Dedifferentiated amniotic fluid mesenchymal stem cell (primary cell): ENCODE results near the gene PPA2.

Source experiments
- DNase-seq: peaks from one replicate; pipeline ENCODE4 v3.0.0-alpha.2; 2016; ENCODE audit errors: extremely low spot score

The PPA2 gene

DNA sequence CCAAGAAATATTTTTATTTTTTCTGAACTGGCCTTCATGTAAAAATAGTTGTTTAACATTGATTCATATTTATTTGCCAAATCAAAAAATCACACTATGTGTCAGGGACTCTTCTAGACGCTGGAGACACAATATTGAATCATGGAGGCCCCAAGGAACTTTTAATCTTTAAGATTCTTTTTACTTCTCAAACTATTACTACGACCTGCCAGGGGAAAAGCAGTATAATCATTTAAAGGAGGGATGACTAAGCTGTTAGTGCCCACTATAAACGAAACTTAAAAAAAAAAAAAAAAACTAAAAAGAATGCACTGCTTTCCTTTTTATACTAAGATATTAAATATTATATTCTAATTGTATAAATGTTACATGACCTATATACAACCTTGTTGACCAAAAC is 84.7 kb downstream of the PPA2 start:
- no peak for DNase-seq

DNA sequence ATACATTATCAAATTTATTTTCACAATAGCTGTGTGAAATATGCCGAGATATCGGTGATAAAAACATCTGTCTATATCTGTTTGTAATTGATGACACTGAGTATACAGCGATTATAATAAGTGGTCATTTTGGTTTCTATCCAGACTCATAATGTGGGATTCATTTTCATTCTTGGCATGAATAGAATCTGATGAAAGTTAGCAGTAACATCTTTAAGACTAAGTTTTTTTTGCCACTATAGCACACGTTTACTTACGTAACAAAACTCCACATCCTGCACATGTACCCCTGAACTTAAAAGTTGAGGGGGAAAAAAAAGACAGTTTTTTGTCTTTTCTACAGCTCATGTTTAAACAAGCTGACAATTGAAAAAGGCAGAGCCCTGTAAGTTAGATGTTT is 86.4 kb downstream of the PPA2 start:
- peak; percentile 61 for DNase-seq

DNA sequence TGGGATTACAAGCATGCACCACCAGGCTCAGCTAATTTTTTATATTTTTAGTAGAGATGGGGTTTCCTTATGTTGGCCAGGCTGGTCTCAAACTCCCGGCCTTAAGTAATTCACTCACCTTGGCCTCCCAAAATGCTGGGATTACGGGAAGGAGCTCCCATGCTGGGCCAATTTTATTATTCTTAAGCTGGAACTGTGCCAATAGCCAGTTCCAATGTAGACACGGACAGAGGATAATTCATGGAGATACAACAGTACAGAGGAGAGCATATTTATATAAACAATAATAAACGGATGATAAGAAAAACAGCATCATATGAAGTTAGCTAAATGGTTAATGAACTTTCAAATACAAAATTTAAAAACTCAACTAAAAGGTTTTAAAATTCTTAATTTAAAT is 87.8 kb downstream of the PPA2 start:
- no peak for DNase-seq

DNA sequence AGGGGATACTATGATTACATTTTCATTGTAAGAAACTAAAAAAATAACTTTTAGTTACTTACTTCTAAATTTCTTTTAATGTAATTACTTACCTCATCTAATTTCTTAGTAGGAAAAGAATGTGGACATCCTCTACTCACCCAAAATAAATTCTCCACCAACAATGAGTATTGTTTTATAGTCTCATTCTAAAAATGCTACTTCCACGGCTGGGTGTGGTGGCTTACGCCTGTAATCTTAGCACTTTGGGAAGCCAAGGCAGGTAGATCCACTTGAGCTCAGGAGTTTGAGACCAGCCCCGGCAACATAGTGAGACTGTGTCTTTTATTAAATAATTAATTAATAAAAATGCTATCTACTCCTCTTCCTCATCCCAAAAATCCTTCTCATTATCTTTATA is 99.8 kb downstream of the PPA2 start:
- no peak for DNase-seq

DNA sequence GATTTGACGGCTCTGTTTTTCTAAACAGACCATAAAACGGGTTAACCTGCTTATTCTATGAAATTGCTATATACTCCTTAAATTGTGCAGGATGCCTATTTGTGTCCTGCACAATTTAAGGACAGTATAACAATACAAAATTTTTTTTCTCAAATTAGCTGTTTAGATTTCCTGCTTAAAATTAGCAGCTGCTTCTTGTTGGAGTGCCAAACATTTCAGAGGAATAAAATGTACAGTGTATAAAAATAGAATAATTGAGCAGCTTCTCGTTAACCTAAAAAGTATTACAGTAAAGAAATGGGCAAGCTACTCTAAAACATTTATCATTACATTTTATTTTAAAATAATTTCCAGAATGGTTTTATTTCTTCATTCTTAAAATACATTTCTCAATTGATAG is 100.5 kb downstream of the PPA2 start:
- DNase-seq, result no peak

DNA sequence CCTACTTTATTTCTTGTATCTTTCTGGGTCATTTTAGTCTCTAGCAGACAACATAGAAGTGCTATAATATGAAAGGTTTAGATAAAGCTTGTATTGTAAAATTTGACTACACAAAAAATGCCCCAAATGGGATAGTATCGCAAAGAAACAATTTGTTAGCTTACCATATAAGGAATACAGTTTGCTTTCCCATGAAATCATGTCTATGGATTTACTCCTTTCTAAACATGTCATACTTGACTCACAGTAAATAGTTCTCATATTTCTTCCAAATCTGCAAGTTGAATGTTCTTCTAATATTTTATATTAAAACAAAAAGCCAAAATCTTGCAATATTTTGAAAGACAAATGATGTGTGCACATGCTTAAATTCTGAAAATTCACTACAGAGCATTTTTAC is 103.9 kb downstream of the PPA2 start:
- peak; percentile 44 for DNase-seq

DNA sequence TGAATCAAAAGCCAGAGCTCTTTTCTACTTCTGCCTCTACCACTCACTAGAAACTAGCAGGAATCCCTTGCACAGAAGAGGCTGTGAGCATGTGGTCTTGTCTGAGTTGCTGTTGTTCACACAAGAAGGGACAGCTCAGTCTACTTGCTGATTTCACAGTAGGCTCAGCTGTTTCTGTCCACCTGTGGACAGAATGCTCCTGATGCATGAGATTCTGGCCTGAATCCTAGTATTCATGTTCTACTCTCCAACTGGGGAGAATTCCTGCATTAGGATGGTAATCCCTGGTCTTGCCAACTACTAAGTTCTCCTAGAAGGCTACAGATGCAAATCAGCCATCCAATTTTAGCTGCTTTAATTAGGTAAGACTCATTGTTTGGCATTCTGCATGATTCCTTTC is 112.8 kb downstream of the PPA2 start:
- no peak for DNase-seq

DNA sequence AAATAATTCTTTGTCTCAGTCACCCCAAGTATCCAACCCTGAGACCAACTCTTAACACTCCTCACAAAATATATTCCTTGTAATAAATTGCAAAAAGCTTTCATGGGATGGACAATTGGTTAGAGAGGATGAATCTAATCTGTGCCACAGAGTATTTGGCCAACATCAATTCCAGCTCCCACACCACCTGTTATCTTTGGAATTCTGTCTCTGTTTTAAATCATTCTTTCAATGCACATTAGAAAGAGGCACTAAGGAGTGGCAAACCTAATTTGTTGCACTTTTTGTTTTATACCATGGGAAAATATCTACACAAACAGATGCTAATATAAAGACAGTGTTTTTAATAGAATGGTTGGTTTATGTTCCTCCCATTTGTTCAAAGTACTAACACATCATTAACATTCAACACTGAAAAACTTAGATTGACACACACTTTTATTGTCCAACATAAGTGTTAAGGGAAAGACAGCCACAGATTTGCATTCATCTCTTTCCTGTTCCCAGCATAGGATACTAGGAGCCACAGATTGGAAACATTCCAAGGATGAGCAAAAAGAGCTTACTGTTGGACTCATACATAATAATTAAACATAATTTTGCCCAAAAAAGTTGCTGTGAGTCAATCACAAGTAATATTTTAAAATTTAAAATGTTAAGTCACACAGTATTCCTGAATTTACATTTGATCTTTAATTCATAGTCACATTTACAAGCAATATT is 116.4 kb downstream of the PPA2 start:
- DNase-seq, result no peak

DNA sequence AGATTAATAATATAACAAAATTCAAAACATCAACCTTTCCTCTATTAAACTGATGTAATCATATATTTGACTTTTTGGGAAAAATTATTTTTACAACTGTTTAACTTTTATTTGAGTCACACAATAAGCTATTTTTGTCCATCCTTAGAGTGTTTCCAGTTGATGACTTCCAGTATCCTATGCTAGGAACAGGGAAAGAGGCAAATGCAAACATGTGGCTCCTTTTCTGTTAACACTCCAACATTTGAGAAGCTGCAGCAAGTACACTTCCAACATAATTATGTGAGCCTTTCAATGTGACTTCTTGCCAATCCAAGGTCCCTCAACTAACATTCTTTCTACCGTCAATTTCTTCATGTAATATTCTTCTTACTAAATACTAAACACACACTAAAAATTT is 117.7 kb downstream of the PPA2 start:
- DNase-seq, result no peak

DNA sequence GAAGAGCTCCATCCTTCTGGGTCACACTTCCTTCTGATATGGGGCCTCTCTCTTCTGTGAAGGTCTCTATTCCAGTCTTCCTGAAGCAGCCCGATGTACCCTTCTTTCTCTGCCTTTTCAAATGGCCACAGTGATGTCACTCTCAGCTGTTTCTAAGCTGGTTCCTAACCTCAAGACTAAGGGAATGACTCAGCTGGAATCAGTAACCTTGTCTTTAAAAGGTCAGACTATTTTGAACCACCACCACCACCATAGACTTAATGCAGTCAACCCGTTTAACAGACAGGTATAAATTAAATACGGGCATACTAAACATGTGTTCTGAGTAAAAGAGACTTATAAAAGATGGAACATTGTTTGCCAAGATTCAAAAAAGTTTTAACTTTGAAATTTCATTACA is 121.0 kb downstream of the PPA2 start:
- no peak for DNase-seq

DNA sequence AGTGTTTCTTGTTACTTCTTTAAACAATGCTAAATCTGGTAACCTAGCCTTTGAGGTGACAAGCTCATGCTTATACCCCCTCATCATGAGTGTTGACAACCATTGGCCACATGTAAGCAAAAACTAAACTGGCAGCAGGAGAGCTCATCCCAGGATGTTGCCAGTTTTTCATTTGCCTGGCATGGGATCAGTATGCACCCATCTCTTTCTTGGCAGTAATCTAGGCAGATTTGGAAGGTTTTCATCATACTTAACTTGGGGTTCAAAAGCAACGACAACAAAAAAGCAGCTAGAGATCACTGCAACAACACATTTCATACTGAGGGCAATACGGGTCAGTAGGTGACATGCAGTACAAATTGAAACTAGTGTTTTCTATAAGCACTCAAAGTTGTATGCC is 122.0 kb downstream of the PPA2 start:
- no peak for DNase-seq

DNA sequence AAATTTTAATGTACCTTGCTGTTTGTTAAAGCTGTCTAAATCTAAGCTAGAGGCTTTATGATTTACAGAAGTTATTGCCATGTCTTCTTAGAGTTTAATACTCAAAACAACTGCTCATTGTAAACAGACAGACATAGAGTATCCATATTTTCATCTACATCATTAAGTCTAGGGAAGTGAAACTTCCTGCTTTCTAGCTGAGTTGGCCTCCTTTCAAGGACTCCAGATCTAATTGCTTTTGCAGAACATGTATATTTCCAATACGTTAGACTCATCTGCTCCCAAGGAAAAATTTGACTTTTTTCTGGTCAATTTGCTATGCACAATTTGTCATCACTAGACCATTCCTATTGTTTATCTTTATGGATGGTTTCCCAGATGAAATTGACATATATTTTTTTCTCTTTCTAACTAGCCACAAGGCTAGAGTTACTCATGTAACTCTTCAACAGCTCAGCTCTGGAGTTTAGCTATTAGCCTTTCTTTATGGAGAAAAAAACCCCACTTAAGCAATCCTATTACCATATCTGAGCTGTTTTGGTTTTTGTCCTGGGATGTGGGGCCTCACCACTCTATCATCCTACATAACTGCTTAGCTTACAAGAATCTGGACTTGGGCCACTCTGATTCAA is 122.9 kb downstream of the PPA2 start:
- DNase-seq, result peak; percentile 54

DNA sequence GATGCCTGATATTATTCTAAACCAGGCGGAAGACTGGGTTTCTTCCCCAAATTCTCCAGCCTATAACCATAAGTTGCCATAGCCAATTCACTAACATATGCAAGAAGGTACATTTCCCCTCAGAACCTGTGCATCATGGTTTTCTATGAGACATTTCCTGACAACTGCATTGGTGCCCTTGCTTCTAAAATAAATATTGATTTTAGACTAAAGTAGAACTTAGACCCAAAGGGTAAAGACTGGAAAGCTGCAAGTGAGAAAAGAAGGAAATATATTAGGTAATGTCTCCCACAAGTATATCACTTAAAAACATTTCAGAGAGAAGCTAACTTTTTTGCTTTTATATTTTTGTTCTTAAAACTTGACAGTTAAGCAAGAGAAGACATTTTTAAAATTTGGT is 125.1 kb downstream of the PPA2 start:
- DNase-seq, result no peak

DNA sequence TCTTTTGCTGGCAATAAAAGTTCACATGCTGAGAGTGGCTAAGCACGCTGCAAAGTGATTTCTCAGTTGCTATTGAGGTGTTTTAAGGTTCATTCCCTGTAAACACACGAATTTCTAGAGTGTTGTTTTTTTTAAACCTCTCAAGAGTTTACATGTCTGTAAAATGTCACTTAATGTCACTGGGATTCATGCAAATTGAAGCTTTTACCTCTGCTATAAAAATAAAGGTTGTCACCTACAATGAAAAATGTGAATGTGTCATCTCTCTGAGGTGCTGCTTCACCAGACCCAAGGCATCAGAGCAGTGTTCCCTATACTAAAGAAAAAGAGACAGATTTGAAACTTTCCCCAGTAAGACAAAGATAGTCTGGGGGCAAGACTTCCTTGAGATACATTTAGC is 127.0 kb downstream of the PPA2 start:
- DNase-seq, result no peak

DNA sequence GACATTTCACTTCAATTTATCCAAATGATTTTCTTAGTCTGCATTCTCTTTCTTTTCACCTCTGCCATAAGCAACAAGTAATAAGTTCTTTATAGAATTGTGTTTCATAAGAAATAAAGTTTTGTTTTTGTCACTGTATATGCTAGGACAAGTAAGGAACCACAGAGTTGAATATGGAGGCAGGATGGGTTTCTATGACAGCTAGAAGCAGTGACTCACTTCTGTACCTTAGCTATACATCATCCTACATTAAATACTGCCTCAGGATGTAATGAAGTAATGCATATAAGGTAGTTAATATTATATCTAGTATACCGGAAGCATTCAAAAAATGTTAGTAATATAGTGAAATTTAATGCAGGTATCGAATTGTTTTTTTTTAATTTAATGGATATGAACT is 128.0 kb downstream of the PPA2 start:
- no peak for DNase-seq

DNA sequence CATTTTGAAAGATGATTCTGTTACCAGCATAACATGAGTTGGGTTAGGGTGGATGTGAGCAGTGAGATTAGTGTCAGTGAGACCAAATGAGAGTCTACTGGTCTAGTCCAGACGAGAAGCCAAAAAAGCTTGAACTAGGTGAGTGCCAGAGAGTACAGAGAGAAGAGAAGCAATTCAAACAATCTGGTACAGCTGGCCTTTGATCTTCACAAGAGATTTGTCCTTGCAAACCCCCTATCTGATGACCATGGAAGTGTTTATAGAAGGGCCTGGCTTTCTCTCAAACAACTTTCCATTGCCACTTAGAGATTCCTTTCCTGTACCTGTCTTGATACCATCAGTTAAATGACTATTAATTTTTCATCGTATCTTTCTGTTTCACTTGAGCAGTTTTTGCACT is 128.5 kb downstream of the PPA2 start:
- no peak for DNase-seq

DNA sequence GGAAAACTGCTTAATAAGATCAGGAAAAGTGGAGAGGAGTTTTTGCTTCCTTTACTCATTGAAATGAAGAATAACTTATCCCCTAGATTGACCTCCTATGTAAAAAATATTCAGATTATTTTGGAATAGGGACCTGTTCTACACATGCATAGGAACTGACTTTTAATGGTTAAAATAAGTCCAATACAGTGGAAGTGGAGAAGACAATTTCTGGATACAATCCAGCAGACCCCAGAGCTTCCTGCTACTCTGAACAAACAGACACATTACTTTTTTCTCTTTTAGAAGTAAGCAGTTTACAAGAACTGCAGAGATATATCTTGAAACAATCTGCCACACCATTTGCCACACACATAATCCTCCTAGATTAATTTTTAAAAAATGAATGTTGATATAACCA is 129.7 kb downstream of the PPA2 start:
- no peak for DNase-seq

DNA sequence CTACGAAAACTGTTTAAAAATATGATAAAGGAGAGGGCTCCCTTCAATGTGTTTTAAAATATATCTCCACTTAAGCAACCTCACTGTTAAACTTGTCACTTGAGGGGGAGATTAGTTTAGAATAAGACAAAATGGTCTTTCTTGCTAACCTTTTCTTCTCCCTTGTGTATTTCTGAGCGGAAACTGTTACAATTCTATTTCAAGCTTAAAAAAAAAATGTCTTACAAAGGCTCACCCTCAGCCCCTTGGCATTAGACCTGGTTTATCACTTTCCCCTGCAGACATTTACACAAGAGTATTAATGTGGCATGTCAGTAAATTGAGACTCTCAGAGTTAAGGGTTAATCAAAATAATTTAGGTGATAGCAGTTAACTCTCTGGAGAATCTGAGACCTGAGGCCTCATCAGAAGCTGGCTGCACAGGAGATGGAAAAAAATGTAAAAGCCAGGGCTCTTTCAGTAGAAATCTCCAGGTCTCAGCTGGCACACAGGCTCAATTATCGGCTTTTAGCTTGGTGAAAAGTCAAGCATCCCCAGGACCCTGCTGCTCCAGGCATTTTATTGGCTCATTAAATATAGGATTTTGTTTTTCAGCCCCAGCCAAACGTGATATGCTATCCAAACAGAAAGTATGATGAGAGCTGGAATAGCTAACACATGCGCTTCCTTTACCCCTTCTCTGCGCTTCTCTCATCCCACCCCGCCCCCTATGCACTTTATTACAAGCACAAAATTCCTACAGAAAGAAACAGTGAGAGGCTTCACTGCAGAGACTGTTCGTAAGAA is 130.5 kb downstream of the PPA2 start:
- no peak for DNase-seq

DNA sequence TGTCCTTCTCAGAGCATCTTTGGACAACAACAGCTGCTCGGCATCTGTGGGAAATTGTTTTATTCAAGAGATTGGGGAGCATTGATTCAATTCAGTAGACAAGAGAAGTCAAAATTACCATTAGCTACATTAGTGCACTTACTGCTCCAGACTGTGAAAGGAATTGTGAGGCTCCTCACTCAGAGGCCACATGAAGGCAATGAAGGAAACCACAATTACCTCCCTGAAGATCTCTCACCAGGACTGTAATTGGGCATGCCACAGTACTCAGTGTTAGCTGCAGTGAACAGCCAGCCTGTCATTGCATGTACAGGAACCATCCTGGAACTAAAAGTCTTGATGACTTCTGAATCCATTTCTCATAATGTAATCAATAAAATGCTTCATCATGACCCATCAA is 144.8 kb downstream of the PPA2 start:
- no peak for DNase-seq

DNA sequence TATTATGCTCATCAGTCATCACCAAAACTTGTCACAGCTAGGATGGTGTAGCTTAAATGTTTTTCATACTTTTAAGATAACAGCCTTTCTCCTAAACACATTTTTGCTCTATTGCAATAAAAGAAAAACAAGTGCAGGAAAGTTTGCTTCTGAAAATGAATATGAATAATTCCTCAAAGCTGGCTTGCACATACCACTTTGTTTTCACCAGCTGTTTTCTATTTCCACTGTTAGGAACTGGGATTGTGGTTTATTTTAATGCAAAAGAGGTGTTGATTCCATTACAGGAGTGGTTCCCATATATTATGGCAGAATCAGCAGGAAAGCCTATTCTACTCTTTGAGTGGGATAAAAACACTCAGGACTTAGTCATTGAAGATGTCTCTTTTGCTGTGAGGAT is 145.9 kb downstream of the PPA2 start:
- no peak for DNase-seq

DNA sequence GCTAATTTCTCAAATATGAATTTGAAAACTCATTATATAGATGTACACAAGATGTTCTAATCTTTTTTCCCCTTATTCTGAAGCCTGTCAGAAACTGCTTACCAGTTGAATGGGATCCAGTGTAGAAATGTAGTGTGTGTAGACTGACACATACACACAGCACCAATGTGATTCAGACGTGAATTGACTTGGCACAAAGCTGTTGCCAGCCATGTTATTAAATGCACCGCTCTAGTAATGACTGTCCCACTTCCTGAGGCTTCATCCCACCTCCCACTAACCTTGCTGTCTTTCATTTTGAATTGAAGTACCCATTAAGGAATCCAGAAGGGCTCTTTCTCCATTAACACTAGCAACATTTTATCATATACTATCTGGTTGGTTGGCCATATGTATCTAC is 146.6 kb downstream of the PPA2 start:
- no peak for DNase-seq
